HG03280 (cell line): Measurements from ENCODE around the gene NFAM1.

Source experiments
- ATAC-seq: cut with Tn5 transposase; IDR thresholded peaks from one replicate; pipeline ENCODE4 v1.9.1; 2021; ENCODE audit warnings: mild to moderate bottlenecking, moderate library complexity; ENCODE audit not compliant: unreplicated experiment

NFAM1 gene

DNA sequence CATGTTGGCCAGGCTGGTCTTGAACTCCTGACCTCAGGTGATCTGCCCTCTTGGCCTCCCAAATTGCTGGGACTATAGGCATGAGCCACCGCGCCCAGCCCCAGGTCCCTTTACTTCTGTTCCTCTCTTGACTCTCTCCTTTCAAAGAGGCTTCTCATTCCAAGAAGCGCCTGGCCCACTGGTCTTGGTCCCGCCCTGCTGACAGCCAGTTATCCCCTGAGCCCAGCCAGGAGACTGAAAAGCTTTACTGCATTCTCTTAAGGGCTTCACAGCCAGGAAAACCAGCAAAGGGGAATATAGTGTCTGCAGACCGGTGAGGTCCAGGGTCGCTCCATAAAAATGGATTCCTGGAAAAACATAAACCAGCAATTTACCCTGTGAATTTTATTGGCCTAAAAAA lies 68.3 kb downstream of the NFAM1 start:
- ATAC-seq, result no peak

GRCh38 chr22:42361523-42361922 lies 70.7 kb downstream of the NFAM1 start:
- ATAC-seq, result no peak

DNA sequence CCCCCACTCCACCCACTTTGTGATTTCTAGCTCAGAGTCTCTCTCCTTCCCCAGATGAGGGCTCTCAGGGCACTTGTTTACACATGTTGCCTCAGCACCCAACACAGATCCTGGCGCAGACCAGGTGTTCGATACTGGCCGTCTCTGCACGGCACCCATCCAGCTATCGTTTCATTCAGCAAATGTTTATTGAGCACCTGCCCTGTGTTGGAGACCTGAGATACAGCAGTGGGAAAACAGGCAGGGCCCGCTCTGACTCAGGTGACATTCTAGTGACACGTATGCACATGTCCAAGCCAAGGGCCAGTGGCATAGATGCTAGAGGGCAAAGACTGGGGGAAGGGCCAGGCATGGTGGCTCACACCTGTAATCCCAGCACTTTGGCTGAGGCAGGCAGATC lies 71.9 kb downstream of the NFAM1 start:
- no peak for ATAC-seq

GRCh38 chr22:42358643-42359558 lies 73.3 kb downstream of the NFAM1 start:
- no peak for ATAC-seq

- ATAC-seq, result no peak
Observed at GRCh38 chr22:42357634-42358296, 74.4 kb downstream of the NFAM1 start.

GRCh38 chr22:42357221-42357620 lies 75.0 kb downstream of the NFAM1 start:
- ATAC-seq, result no peak

DNA sequence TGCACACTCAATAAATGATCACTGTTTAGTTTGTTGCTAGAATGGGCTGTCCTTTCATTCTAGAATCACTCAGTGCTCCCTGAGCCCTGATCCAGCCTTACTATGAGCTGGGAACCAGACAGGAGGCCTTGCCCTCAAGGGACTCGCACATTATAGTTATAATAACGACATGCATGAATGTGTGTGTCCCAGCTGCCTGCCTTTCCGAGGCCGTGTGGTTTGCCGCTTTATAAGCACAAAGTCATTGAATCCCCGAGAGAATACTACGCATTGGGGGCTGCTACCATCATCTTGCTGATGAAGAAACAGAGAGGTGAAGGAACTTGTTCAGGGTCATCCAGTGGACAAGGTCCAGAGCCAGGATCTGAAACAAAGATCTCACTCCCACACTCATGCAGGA lies 75.7 kb downstream of the NFAM1 start:
- ATAC-seq, result no peak

- ATAC-seq, result no peak
Observed at GRCh38 chr22:42353883-42354727, 78.1 kb downstream of the NFAM1 start.

DNA sequence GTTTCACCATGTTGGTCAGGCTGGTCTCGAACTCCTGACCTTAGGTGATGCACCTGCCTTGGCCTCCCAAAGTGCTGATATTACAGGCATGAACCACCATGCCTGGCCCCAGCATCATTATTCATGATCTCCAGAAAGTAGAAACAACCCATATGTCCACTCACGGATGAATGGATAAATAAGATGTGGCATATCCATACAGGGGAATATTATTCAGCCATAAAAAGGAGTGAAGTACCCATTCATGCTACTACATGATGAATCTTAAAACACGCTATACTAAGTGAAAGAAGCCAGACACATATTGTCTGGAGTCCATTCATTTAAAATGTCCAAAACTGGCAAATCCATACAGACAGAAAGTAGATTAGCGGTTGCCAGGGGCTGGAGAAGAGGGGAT lies 81.8 kb downstream of the NFAM1 start:
- no peak for ATAC-seq

DNA sequence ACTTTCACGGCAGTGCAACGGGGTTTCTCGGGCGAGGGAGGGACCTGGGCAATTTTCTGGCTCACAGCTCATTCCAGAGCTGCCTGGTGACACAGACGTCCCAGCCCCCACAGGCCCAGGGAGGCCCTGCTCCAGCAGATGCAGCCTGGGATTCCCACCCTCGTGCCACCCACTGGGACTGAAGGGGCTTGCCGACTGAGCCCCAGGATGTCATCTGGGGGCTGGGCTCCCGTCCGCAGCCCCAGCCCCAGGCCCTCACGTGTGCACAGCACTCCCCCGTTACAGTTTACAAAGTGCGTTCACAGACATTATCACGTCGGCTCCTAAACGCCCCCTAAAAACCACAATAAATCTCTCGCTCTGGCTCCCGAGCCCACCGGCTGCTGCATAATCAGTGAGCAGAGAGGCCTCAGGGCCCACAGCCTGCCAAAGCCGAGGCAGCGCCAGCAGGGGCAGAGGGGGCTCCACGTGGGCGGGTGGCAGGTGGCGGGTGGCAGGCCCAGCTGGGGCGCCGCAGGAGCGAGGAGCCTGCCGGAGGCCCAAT lies 84.8 kb downstream of the NFAM1 start:
- no peak for ATAC-seq

- ATAC-seq, result no peak
Observed at GRCh38 chr22:42346722-42347121, 85.5 kb downstream of the NFAM1 start.

DNA sequence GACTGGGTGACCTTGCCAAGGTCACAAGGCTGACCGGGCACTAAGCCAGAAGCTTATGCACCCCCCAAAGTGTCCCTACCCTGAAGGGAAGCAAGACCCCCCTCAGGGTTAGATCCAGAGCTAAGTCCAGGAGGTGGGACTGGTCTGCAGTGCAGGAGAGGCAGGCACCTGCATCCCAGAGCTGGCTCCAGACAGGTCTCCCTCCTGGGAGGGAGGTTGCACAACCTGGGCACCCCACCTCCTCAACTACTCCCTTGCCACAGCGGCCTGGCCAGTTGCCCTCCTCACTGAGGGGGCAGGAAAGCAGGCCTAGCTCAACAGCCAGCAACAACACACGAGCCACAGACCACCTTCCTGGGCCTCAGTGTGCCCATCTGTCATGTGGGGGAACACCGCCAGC lies 86.7 kb downstream of the NFAM1 start:
- ATAC-seq, result no peak

DNA sequence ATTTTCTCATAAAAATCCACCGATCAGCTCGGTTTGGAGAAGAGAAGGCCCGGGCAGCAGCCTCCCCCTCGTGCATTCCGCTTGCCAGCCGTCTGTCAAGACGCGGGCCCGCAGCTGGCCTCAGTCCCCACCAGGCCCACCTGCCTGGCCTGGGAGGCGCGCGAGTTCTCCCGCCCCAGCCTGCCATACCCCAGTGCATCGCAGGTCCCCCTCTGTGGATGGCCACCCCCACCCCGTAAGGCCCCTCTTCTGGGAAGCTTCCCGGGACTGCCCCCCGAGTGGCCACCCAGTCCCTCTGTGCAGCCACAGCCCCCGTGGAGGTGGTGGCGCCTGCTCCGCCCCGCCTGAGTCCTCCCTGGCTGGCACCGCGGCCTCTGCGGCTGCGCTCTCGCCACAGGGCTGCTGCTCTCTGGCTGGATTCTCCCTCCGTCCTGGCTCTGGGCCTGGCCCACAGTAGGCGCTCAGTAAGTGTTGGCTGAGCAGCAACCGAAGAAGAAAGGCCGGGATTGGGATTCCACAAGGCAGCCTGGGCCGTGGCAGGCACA lies 87.8 kb downstream of the NFAM1 start:
- no peak for ATAC-seq

GRCh38 chr22:42343531-42344081 lies 88.6 kb downstream of the NFAM1 start:
- no peak for ATAC-seq

DNA sequence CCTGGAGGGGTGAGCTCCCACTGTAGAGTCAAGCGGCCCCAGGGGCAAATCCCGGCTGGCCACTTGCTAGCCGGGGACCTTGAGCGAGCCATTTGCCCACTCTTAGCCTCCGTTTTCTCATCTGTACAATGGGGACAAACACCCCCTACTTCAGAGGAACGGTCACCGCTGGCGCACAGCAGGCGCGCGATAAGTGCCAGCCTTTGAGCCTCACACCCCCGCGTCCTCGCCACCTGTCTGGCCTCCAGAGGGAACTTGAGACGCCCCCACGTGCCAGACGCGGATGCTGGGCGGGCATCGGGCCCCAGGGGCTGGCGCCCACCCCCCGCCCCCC lies 89.1 kb downstream of the NFAM1 start:
- no peak for ATAC-seq

DNA sequence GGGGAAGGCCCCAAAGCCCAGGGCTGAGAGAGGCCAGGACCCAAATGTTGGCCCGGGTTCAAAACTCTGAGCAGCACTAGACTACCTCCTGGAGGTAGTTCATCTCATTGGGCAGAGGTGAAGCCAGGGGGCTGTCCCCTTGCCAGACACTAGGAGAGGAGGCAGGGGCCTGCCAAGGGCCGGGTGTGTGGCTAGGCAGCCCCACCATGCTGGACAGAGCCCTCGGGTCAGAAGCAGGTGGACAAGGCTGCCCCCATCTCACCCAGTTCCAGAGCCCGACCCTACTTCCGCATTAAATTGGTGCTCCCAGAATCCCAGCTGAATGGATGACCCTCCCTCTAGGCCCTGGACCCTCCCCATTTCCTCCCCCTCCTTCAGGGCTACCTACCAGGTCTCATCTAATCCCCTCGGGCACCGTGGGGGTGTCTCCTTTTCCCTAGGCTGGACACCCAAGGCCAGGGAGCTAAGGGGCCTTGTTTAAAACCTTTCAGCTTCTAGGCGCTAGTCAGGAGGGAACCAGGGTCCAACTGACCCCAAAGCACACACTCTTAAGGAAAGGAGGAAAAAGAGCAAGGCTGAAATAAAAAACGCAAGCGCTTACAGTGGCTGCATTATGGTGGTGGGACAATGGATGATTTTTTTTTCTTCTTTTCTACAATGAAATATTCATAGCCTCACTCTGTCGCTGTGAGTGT lies 89.6 kb downstream of the NFAM1 start:
- no peak for ATAC-seq

- no peak for ATAC-seq
Observed at GRCh38 chr22:42341779-42342178, 90.4 kb downstream of the NFAM1 start.

DNA sequence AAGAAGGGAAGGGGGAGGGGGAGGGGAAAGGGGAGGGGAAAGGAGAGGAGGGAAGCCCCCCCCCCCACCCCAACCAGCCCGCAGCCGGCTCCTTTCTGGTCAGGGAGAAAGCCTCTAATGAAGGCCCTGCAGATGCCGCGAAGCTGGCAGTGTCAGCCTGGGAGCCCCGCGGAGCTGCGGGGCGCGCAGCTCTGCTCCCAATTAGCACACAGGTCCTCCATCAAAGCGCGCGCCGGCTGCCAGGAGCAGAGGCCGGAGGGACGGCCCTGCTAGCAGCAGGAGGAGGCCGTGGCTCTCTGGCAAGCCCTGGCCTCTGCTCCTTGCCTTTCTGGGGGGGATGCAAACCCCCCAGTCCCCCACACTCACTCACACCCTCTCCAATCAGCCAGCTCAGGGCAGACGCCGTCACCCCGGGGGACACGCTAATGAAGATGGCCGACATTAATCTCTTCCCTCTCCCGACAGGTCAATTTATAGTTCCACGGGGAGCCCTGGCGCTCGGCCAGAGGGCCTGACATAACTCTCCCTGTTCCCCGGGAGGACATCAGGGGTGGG lies 91.3 kb downstream of the NFAM1 start:
- ATAC-seq, result no peak

DNA sequence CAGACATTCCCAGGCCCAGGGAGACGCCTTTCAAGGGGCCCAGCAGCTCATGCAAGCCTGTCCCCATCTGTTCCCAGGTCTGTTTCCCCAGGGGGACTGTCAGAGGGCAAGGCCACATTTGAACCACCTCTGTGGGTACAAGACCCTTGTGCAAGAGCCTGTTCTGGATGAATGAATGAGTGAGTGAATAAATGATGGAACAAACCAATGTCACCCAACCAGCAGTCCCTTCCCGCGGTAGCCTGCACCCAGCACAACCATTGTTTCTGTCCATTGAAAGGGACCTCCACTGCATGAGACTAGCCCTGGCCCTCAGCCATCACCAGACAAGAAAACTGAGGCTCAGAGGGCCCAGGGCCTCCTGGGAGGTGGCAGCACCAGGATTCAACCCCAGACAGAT lies 92.1 kb downstream of the NFAM1 start:
- ATAC-seq, result no peak

DNA sequence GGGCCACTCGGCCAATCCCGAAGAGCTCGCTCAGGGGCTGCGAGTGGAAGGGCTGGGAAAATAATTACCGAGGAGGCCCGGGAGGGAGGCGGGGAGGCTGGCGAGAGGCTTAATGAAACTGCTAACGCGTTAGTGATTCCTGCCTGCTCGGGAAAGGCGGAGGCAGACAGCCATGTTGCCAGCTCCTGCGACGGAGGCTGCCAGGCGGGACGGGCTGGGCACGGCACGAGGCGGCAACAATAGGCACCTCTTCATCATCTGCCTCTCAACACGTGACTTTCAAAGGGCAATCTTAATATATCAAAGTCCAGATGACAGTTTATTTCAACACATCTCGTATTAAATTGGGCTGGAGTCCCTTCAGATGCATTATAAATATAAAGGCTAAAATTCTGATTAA lies 93.7 kb downstream of the NFAM1 start:
- no peak for ATAC-seq
